Fibroblast of the aortic adventitia (primary cell): ENCODE data around the gene SHB. TPM values are rescaled to one million over a fixed set of nuclear protein-coding genes. Genes with fewer than 3 reads are reported as not detected.

Source experiments
- DNase-seq: peaks from one replicate; pipeline ENCODE4 v3.0.0-alpha.2; 2010; ENCODE audit warnings: low read depth
- H3K4me3 ChIP-seq: 2 replicates; pipeline ENCODE4 v1.5.1; 2011; ENCODE audit warnings: low read depth, mild to moderate bottlenecking, control low read depth, low read length, moderate library complexity
- total RNA-seq: library from RNA; depleted of rRNA; stranded (reverse); fragments of >200 nt; gene quantifications from 2 replicates; pipeline ENCODE4 v1.2.3, GENCODE V29; 2012; ENCODE audit warnings: low replicate concordance
- TF ChIP-seq, protein P1 (sequence below): IDR thresholded peaks from 2 replicates; pipeline ENCODE4 v1.5.1; 2011; ENCODE audit warnings: mild to moderate bottlenecking, low read length, control low read depth, inconsistent platforms; ENCODE audit not compliant: insufficient read depth

SHB gene
- total RNA-seq, 1 donor: 26.5 TPM

DNA sequence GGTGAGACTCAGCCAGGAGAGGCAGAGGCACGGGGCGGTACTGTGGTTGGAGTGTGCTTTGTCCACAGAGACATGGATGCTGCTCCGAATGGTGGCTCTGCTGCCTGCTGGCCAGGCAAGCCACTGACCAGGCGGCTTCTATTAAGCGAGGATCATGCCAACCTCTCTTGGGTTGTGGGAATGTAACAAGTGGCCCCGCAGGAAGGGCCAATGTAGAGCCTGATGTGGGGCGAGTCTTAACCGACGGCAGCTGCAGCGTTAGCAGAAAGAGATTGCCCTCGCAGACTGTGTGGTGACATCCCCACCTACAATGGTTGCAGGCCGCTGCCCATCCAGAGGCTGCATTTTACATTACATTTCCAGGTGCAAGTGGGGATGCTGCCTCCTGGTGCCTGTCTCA lies 118.5 kb downstream of the SHB start:
- no peak for DNase-seq
- TF ChIP-seq, protein P1, sequence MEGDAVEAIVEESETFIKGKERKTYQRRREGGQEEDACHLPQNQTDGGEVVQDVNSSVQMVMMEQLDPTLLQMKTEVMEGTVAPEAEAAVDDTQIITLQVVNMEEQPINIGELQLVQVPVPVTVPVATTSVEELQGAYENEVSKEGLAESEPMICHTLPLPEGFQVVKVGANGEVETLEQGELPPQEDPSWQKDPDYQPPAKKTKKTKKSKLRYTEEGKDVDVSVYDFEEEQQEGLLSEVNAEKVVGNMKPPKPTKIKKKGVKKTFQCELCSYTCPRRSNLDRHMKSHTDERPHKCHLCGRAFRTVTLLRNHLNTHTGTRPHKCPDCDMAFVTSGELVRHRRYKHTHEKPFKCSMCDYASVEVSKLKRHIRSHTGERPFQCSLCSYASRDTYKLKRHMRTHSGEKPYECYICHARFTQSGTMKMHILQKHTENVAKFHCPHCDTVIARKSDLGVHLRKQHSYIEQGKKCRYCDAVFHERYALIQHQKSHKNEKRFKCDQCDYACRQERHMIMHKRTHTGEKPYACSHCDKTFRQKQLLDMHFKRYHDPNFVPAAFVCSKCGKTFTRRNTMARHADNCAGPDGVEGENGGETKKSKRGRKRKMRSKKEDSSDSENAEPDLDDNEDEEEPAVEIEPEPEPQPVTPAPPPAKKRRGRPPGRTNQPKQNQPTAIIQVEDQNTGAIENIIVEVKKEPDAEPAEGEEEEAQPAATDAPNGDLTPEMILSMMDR: no peak
- no peak overlapping the region for H3K4me3 ChIP-seq

GRCh38 chr9:37949576-37949975 lies 119.5 kb downstream of the SHB start:
- TF ChIP-seq, protein P1: no peak
- no peak for DNase-seq
- no peak overlapping the region for H3K4me3 ChIP-seq

- TF ChIP-seq, protein P1: no peak
These were observed 120.5 kb downstream of the SHB start for GRCh38 chr9:37948417-37948980.

DNA sequence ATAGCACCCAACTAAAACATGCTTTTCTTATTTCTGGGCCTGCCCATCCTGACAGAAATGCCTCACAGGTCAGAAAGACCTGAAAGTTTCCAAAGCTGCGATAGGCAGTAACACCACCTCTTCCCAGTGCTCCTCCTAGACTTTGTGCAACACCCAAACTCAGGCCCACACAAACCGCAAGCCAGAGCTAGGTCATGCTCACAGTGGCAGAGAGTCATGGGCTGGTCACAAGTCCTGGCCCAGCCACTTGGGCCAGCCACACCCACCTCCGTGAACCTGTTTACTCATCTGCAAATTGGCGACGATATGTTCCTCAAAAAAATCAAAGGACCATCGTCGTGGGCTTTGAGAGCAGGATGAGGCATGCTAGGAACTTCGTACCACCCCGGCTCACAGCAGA lies 121.0 kb downstream of the SHB start:
- no peak overlapping the region for H3K4me3 ChIP-seq
- no peak for DNase-seq
- TF ChIP-seq, protein P1: no peak

More at GRCh38 chr9:37948417-37948980, 120.5 kb downstream of the SHB start:
- no peak for DNase-seq
- H3K4me3 ChIP-seq: no peak overlapping the region

DNA sequence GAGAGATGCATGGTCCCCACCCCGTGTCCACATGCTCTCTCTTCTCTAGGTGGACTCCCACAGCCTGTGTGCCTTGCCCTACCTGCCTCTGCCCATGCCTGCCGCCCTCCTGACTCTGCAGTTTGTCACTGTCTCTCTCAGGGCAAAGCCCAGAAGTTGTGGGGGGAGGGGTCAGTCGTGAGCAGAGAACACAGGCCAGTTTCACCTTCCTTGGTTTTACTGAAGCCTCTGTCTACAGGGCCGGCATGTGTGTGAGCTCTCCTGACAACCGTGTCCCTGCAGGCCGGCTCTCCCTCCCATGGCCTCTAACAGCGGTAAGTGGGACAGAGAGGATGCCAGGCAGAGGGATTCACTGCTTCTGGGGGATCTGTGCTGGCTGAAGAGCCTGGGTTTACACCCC lies 121.6 kb downstream of the SHB start:
- DNase-seq: no peak
- TF ChIP-seq, protein P1: no peak
- H3K4me3 ChIP-seq: no peak overlapping the region

DNA sequence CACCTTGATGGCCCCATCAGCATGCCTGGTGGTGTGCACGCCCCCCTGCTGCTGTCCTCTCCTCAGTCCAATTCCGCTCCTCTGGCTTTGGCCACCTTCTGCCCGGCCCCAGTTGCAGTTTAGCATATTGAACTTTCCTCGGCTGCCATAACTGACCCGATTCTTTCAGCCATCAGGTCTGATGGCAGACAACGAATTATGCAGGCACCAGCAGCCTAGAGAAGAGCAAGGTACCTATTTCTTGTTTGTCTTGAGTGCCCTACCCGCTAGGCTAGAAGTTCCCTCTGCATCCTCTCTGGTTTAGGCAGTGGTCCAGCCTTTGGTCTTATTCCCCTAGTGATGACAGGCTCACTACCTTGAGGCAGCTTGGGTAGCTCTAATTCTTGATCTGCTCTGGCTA lies 122.1 kb downstream of the SHB start:
- TF ChIP-seq, protein P1: no peak
- no peak for DNase-seq

DNA sequence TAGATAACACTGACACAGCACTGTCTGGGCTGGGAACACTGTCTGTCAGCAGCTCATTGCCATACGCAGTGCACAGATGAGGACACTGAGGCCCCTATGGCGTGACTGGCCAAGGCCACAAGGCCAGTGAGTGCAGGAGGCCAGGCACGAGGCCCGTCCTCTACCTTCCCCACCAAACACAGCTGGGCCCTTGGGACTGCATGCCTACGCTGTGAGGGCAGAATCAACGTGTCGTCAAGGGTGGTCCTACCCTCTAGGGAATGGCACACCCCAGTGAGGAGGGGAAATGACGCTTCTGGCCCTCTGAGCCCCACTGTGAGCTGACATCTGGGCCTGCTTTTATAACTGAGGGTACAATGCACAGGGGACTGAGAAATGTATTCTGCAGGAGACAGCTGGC lies 123.0 kb downstream of the SHB start:
- DNase-seq: no peak
- TF ChIP-seq, protein P1: no peak
- H3K4me3 ChIP-seq: no peak overlapping the region

More for the DNA sequence above, 122.1 kb downstream of the SHB start:
- H3K4me3 ChIP-seq: no peak overlapping the region
